NCI-H69 (cell line): ENCODE measurements around the gene MVP.
A peak's percentile ranks its signal among the peaks of the same experiment; 100 is the strongest.

ENCODE experiments used
- DNase-seq: peaks from one replicate; lab custom pipeline; 2025; lab: John Stamatoyannopoulos, UW

The MVP gene

DNA sequence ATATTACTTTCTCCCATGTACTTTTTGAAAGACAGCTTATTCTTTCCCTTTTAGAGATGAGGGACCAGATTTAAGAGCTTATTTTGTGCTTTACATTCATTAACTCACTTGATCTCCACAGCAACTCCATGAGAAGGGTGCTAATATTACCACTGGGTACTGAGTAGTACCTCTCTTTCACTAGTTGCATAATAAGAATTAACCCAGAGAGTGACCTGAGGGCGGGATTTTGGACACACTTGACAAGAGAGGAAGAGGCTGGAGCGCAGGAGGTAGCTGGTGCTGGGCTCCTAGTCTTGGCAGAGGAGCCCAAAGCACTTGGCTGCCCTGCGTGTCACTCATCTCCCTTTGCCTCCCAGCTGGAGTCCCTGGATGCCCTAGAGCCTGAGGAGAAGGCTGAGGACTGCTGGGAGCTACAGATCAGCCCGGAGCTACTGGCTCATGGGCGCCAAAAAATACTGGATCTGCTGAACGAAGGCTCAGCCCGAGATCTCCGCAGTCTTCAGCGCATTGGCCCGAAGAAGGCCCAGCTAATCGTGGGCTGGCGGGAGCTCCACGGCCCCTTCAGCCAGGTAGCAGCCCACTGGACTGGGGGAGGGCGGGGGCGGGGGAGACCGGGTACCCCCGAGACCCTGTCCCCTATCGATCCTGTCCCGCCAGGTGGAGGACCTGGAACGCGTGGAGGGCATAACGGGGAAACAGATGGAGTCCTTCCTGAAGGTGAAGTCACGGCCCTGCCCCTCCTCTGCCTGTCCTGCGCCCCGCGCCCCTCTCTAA, 15.6 kb upstream of the MVP start:
- DNase-seq: peak; percentile 85

DNA sequence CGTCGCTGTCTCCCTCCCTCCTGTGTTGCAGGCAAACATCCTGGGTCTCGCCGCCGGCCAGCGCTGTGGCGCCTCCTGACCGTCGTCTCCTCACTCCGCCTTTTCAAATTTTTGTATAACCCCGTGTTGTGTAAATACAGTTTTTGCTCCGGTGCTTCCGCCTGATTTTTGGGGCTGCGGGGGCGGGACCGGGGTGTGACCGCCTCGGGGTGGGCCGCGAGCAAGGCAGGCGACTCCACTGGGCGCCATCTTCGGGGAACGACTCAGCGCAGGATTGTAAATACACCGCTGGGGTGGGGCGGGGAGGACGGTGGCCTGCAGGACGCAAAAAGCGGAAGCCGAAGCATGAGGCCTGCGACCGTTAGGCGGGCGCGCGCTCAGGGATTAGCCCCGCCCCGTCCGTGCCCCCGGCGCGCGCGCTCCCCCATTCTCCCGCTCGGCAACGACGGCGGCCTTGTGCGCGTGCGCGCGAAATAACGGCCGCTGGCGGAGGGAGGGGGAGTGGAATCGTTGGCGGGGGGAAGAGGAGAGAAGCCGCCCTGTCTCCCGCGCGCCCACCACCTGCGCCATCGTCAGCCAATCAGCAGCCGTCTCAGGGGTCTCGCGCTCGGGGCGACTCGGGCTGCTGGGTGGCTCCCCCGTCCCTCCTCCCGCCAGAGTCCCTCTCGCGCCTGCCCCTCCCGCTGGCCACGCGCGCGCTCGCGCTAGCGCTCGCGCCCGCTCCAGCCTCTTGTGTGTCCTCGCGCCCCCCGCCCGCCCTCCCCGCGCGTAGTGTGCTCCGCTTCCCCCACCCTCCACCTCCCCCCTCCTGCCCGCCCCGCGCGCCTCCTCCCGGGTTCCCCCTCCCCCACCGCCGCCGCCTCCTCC, 14.8 kb upstream of the MVP start:
- peak; percentile 100 for DNase-seq

DNA sequence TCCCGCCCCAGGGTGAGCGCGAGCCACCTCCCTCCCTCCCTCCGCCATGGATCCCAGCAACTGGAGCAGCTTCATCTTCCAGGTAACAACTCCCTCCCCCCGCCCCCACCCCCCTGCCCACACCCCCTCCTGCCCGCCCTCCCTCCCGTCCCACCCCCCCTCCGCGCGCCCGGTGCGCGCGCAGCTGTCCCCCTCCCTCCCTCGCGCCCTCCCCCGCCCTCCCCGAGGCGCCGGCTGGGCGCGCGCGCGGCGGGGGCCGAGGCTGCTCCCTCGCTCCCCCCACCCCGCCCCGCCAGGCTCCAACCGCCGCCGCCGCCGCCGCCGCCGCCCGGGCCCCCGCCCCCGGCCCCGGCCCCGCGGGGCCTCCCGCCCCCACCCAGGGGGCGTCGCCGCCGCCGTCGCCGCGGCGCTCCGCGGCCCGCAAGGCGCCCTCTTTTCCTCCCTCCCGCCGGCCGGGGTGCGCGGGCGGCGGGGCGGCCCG, 14.1 kb upstream of the MVP start, which contains the start of gene MAZ:
Gene MAZ (plus strand): TSS at position 431 of the 481 bp plus-strand sequence. CDS start 173 bp downstream, outside the sequence.
- DNase-seq: peak; percentile 99

DNA sequence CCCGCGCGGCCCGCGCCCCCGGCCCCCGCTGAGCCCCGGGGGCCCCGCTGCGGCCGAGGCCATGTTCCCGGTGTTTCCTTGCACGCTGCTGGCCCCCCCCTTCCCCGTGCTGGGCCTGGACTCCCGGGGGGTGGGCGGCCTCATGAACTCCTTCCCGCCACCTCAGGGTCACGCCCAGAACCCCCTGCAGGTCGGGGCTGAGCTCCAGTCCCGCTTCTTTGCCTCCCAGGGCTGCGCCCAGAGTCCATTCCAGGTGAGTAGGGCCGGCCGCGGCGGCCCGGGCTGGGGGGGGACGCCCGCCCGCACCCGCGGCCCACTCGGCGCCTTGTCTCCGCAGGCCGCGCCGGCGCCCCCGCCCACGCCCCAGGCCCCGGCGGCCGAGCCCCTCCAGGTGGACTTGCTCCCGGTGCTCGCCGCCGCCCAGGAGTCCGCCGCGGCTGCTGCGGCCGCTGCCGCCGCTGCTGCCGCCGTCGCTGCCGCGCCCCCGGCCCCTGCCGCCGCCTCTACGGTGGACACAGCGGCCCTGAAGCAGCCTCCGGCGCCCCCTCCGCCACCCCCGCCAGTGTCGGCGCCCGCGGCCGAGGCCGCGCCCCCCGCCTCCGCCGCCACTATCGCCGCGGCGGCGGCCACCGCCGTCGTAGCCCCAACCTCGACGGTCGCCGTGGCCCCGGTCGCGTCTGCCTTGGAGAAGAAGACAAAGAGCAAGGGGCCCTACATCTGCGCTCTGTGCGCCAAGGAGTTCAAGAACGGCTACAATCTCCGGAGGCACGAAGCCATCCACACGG, 13.4 kb upstream of the MVP start:
- DNase-seq: peak; percentile 98

DNA sequence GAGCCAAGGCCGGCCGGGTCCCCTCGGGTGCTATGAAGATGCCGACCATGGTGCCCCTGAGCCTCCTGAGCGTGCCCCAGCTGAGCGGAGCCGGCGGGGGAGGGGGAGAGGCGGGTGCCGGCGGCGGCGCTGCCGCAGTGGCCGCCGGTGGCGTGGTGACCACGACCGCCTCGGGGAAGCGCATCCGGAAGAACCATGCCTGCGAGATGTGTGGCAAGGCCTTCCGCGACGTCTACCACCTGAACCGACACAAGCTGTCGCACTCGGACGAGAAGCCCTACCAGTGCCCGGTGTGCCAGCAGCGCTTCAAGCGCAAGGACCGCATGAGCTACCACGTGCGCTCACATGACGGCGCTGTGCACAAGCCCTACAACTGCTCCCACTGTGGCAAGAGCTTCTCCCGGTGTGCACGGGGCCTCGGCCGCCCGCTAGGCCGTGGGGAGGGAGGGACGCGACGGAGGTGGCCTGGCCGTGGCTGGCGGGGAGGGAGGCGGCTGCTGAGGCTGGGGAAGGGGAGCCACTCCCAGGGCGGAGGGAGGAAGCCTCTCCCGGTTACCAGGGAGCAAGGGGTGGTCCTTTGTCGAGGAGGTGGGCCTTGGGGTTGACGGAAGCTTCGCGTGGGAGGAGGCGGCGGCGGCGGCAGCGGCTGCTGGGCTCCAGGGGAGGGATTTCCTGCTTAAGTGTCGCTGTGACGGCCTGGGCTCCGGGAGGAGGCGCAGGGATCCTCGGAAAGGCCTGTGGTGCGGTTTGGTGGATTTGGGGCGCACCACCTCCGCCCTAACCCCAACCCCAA, 12.6 kb upstream of the MVP start:
- DNase-seq: peak; percentile 94

DNA sequence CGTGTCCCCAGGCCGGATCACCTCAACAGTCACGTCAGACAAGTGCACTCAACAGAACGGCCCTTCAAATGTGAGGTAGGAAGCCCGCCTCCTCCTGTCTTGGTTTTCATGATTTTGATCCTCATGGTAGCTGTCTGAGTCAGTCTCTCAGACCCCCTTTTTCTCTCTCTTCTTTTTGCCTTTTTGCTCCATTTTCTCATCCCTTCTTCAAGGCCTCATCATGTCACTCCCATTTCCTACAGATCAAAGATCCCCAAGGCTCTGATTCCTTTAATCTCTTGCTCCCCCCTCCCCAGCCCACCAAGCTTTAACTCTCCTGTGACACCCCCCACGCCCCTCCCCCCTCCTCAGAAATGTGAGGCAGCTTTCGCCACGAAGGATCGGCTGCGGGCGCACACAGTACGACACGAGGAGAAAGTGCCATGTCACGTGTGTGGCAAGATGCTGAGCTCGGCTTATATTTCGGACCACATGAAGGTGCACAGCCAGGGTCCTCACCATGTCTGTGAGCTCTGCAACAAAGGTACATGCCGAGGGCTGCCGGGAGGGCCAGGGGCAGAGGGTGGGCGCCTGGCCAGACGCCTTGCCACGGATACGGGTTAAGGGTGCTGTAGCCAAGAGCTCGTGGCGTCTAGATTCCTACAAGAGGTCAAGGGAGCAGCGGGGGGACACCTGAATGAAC, 11.9 kb upstream of the MVP start:
- DNase-seq: peak; percentile 49

DNA sequence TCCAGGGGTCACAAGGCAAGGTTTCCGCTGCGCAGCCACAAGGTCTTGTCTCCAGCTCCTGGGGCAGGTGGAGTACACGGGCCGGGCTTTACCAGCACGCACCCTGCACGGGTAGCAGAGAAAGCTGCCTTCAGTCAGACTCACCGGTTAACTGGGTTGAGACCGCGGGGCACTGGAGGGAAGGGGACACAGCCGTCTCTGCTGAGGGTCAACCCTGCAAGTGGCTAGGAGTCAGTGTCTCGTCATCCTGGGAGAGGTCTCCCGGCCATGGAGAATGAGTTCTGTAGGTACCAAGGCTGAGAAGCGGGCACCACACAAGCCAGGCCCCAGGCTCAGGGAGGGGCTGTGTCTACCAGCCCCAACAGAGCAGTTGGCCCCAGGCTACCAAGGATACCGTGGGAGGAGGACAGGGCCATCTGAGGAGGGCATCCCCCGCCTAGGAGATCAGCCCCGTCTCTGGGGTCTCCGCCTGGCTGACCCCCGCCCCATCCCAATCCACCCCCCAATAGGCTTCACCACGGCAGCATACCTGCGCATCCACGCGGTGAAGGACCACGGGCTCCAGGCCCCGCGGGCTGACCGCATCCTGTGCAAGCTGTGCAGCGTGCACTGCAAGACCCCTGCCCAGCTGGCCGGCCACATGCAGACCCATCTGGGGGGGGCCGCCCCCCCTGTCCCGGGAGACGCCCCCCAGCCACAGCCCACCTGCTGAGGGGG, 11.1 kb upstream of the MVP start:
- peak; percentile 41 for DNase-seq

DNA sequence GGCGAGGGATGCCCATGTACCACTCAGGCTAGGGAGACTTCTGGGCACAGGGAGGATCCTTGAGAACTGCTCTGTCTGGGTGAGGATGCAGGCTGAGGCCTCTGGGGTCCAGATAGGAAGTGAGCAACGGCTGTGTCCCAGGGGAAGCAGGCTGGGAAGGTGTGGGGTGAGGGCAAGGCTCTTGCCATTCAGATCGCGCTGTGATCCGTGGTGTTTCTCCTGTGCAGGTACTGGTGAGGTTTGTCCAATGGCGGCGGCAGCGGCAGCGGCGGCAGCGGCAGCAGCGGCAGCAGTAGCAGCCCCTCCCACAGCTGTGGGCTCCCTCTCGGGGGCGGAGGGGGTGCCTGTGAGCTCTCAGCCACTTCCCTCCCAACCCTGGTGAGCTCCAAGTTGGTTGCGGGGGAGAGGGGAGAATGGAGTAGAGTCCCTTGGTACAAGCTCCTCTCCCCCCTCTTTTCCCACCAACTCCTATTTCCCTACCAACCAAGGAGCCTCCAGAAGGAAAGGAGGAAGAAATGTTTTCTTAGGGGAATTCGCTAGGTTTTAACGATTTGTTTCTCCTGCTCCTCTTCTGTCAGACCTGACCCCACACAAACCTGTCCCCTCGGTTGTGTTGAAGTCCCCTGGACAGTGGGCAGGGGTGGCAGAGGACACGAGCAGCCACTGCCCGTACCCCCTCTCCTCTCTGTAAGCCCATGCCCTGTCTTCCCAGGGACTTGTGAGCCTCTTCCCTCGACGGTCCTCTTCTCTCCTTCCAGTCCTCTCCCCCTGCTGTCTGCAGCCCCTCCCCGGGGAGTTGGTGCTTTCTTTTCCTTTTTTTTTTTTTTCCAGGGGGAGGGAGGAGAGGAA, 10.2 kb upstream of the MVP start:
- DNase-seq: peak; percentile 75

DNA sequence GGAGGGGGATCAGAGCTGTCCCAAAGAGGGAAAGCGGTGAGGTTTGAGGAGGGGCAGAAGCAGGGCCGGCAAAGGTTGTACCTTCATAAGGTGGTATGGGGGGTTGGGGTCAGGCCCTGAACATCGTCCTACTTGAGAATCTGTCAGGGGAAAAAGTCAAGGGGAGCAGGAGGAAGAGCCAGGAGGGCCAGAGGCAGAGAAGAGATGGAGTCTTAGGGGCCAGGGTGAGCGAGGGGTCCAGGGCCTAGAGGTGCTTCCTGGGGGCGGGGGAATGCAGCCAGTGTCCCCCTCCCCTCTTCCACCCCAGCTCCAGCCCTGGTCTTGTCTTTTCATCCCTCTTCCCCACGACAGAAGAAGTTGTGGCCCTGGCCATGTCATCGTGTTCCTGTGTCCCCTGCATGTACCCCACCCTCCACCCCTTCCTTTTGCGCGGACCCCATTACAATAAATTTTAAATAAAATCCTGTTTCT, 9.5 kb upstream of the MVP start:
- DNase-seq: peak; percentile 58

DNA sequence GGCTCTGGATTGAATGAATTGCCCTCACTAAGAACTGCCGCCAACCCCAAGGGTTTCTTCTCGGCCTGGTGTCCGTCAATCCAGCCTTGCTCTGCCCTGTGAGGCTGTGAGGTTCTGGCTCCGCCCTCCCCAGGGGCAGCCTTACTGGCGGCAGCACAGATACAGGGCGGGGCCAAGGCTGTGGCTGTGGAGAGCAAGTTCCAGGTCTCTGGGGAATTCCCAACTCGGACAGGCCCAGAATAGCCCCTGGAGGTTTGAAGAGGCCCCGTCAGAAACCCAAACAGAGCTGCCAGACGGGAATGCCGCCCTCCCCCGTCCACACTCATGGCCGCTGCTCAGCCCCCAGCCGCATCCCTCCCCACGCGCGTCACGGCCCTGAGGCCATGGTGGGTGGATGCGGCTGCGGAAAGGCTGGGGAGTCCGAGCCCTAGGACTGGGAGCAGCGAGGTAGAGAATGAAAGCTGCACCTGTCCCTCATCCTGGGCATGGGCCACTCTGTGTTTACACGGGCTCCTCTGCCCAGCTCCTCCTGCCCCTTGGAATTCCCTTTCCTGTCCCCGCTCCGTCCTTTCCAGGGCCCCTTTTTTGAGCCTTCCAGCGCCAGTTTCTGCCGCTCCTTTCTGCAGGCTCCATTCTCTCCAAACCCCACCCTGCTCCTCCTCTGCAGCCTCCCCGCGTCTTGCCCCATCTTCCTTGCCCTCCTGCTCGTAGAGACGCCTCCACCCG, 8.9 kb upstream of the MVP start:
- peak; percentile 98 for DNase-seq

DNA sequence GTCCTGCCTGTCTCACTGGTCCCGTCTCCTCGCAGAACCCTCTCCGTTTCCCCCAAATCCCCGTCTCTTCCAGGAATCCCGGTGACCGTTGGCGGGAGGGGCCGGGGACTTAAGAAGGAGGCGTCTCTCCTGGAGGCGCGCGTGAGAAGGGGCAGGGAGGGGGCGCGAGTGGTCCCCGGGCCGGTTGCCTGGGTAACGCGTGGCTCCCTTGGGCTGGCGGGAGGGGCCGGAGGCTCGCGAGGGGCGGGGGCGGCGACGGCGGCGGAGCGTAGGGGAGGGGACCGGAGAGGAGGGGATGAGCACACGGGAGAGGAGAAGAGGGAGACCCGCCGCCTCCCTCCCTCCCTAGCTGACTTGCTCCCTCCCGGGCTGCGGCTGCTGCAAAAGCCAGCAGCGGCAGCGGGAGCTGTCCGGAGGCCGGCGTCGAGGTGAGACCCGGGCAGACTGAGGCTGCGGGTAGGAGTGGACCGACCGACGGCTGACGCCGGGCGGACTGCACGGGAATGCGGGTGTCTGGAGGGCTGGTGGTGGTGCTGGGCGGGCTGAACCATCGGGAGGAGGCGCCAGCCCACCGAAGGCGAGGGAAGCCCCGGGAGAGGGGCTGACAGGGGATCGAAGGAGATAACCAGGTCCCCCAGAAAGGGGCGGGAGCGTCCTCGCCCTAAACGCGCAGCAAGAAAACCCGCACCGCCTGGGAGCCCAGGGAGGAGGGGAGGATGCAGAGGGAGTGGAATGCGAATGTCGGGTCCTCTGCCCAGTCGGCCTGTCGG, 8.2 kb upstream of the MVP start, which contains the start of gene PRRT2:
Gene PRRT2 (plus strand): TSS at position 298 of the 770 bp plus-strand sequence. CDS start 862 bp downstream, outside the sequence.
- peak; percentile 94 for DNase-seq

DNA sequence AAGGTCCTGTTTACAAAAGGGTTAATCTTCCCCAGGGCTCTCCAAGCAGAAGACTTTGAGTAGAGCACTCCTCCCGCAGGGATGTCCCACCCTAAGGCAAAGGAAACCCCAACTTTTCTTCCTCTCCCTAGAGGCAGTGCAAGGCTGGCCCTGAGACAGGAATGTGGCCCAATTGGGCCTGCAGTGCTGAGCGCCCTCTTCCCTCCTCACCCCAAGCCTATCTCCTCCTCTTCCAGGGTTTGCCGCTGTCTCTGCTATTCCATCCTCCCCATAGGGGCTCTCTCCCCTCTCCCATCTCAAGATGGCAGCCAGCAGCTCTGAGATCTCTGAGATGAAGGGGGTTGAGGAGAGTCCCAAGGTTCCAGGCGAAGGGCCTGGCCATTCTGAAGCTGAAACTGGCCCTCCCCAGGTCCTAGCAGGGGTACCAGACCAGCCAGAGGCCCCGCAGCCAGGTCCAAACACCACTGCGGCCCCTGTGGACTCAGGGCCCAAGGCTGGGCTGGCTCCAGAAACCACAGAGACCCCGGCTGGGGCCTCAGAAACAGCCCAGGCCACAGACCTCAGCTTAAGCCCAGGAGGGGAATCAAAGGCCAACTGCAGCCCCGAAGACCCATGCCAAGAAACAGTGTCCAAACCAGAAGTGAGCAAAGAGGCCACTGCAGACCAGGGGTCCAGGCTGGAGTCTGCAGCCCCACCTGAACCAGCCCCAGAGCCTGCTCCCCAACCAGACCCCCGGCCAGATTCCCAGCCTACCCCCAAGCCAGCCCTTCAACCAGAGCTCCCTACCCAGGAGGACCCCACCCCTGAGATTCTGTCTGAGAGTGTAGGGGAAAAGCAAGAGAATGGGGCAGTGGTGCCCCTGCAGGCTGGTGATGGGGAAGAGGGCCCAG, 7.3 kb upstream of the MVP start:
- no peak for DNase-seq

DNA sequence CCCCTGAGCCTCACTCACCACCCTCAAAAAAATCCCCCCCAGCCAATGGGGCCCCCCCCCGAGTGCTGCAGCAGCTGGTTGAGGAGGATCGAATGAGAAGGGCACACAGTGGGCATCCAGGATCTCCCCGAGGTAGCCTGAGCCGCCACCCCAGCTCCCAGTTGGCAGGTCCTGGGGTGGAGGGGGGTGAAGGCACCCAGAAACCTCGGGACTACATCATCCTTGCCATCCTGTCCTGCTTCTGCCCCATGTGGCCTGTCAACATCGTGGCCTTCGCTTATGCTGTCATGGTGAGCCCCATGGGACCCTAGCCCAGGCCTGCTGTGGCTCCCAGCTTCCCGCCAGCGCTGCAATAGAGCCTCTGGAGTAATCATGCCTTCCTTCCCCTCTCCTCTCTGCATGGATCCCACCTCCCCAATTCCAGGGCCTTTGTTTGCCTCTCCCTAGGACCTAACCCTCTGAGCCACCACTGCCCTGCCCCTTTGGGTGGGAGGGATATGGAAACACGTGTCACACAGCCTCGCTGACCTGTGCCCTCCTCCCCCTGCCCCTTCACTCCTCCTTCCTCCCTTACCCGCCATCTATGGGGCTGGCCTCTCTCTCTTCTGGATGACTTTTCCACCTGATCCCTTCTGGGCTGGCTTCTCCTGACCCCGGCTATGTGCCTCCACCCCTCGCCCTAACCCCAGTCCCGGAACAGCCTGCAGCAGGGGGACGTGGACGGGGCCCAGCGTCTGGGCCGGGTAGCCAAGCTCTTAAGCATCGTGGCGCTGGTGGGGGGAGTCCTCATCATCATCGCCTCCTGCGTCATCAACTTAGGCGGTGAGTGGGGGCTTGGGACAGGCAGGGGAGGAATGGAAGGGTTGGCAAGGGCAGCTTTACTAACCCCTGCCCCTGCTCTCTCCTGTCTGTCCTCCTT, 6.4 kb upstream of the MVP start:
- peak; percentile 27 for DNase-seq

DNA sequence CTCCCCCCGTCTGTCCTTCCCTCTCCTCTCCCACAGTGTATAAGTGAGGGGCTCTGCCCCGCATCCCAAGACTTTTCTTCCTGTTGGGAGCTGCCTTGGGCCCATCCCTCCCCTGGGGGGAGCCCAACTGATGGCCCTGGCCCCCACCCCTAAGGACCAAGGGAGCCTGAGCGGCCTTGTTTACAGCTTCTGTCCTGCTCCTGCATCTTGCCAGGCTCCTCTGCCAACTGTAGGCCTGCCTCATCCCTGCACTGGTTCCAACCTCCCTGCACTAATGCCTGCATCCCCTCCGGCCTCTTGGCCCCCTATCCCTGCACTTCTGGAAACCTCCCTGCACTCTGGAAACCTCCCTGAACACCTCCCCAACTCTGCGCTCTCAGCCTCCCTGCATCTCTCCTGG, 5.7 kb upstream of the MVP start:
- no peak for DNase-seq

DNA sequence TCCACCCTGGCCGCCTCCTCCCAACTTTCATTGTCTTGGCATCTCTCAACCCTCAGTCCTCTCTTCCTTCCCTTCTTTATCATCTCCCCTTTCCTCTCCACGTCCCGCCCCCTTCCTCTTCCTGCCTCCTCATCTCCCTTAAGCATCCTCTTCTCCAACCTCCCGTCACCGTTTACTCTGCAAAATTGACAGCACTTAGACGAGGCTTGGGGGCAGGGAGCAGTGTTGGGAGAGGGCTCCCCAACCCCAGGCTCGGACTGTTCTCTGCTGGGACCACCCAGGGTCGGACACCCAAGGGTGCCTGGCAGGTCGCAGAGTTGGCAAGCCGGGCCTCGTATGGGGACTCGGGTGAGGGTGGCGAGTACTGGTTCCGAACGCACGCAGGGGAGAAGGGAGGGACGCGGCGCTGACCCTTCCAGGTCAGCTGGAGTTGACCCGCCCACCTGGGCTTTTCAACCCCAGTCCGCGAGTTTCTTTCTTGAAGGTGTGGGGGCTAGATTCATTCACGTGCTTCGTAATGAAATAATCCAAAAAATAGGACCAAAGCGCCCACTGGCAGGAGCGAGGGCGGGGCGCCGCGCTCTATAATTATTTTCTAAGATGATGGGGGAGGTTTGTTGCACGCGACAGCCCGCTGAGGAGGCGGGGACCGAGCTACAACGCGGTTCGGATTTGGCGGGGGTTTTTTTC, 5.1 kb upstream of the MVP start:
- peak; percentile 89 for DNase-seq
